Activated CD4-positive, alpha-beta T cell treated with anti-CD3 and anti-CD28 coated beads, Interleukin-10, Interleukin-2, amounts not matched to agents 100 ng/mL and 50 ng/mL, durations not matched to agents 16 hours and 8 hours (primary cell): ENCODE data around the gene PRDM16.
"Not testable (repeated sequence)": the region's sequence is repeated elsewhere in the genome, so short reads cannot be mapped to it uniquely, and the experiment has no call there.

Experiments used
- DNase-seq: peaks from one replicate; pipeline ENCODE4 v3.0.0-alpha.2; 2020

The PRDM16 gene

GRCh38 chr1:3084726-3085125 is 15.7 kb downstream of the PRDM16 start:
- no peak for DNase-seq

GRCh38 chr1:3085721-3086120 is 16.7 kb downstream of the PRDM16 start:
- DNase-seq, result no peak

- DNase-seq, result no peak
Measured at GRCh38 chr1:3086272-3086974, 17.4 kb downstream of the PRDM16 start.

GRCh38 chr1:3087049-3087448 is 18.0 kb downstream of the PRDM16 start:
- no peak for DNase-seq

- not testable (repeated sequence) for DNase-seq
Measured at GRCh38 chr1:3087946-3088668, 19.1 kb downstream of the PRDM16 start.

GRCh38 chr1:3089490-3089889 is 20.5 kb downstream of the PRDM16 start:
- no peak for DNase-seq

- no peak for DNase-seq
Measured at GRCh38 chr1:3091334-3091733, 22.3 kb downstream of the PRDM16 start.

GRCh38 chr1:3092530-3092929 is 23.5 kb downstream of the PRDM16 start:
- DNase-seq, result no peak

- no peak for DNase-seq
Measured at GRCh38 chr1:3093898-3094626, 25.1 kb downstream of the PRDM16 start.

- DNase-seq, result no peak
Measured at GRCh38 chr1:3094863-3095780, 26.1 kb downstream of the PRDM16 start.

- no peak for DNase-seq
Measured at GRCh38 chr1:3096345-3096744, 27.3 kb downstream of the PRDM16 start.

- no peak for DNase-seq
Measured at GRCh38 chr1:3097231-3097630, 28.2 kb downstream of the PRDM16 start.

GRCh38 chr1:3097861-3098260 is 28.9 kb downstream of the PRDM16 start:
- no peak for DNase-seq

- no peak for DNase-seq
Measured at GRCh38 chr1:3099861-3100260, 30.9 kb downstream of the PRDM16 start.

- DNase-seq, result no peak
Measured at GRCh38 chr1:3101124-3101939, 32.3 kb downstream of the PRDM16 start.

GRCh38 chr1:3102641-3103040 is 33.6 kb downstream of the PRDM16 start:
- no peak for DNase-seq

GRCh38 chr1:3103967-3104677 is 35.1 kb downstream of the PRDM16 start:
- DNase-seq, result no peak

GRCh38 chr1:3105167-3105863 is 36.3 kb downstream of the PRDM16 start:
- no peak for DNase-seq

- DNase-seq, result no peak
Measured at GRCh38 chr1:3106216-3106615, 37.2 kb downstream of the PRDM16 start.

- no peak for DNase-seq
Measured at GRCh38 chr1:3107201-3107600, 38.2 kb downstream of the PRDM16 start.

GRCh38 chr1:3109355-3109754 is 40.4 kb downstream of the PRDM16 start:
- no peak for DNase-seq
